Measurements from ENCODE around the gene ATG9A. TPM values are rescaled to one million over a fixed set of nuclear protein-coding genes. Genes with fewer than 3 reads are reported as not detected.

ATG9A gene
- total RNA-seq, 2 donors from 2014 or later: 38.8 to 78.8 TPM

DNA sequence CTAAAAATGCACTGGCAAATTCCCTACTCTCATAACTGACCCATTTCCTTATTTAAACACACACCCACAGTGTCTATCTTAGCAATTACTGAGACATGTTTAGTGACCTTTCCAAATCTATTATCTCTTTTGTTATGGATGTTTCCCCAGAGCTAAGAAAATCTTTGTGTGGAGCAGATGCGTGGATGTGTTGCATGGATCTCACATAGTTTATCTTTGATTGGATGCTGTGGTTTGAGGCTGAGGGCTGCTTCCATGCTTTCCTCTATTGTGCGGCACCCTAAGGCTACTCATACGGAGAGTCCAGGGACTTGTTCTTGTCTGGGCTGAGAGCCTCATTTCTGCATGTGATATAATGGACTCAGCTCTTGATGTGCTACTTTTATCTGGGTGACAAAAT is 4.9 kb upstream of the ATG9A start:
- no peak for DNase-seq (ENCODE audit: low spot score)
- Histone ChIP-seq H3K9me3 (no peaks in the 10 kb centered on the region), H3K4me1 (replicated peaks) (no peaks in the 10 kb centered on the region), H3K27me3 (replicated peaks; ENCODE audit: insufficient read depth) (no peaks in the 10 kb centered on the region), H3K27ac (no peak overlapping the region), H3K4me3 (no peak overlapping the region), H3K36me3 (peaks cover 24 to 36% of the 10 kb centered on the region in 2 donors)
- TF ChIP-seq POLR2AphosphoS5 (IDR thresholded peaks at IDR 0.05): no peak
- TF ChIP-seq POLR2A (IDR thresholded peaks at IDR 0.05): no peak
- TF ChIP-seq CTCF (IDR thresholded peaks at IDR 0.05): no peak
- intact Hi-C loops (cut with DNase I): no loop called here
- whole genome bisulfite sequencing: 95% methylated on average over 3 of the region's 3 CpGs

- Histone ChIP-seq H3K27ac (peak overlapping the region; percentile 95 to 96), H3K4me1 (replicated peaks) (peaks cover 3% of the 10 kb centered on the region), H3K36me3 (peaks cover 16 to 24% of the 10 kb centered on the region in 2 donors), H3K9me3 (no peaks in the 10 kb centered on the region), H3K4me3 (peak overlapping the region; percentile 67 to 91), H3K27me3 (replicated peaks; ENCODE audit: insufficient read depth) (no peaks in the 10 kb centered on the region)
- WGBS: 0% methylated on average over 24 of the region's 24 CpGs
- TF ChIP-seq POLR2AphosphoS5 (IDR thresholded peaks at IDR 0.05) (no peak), POLR2A (IDR thresholded peaks at IDR 0.05) (no peak), CTCF (IDR thresholded peaks at IDR 0.05) (no peak)
- peak; percentile 53 for DNase-seq (ENCODE audit: low spot score)
- intact Hi-C loops (cut with DNase I): no loop called here
These were observed 664 bp upstream of the ATG9A start for GRCh38 chr2:219230059-219230540.

GRCh38 chr2:219228911-219229304 is 528 bp downstream of the ATG9A start:
- Histone ChIP-seq H3K27ac (peak overlapping the region; percentile 95 to 96), H3K36me3 (peaks cover 15 to 21% of the 10 kb centered on the region in 2 donors), H3K4me3 (peak overlapping the region; percentile 67 to 91), H3K9me3 (no peaks in the 10 kb centered on the region), H3K4me1 (replicated peaks) (peaks cover 3% of the 10 kb centered on the region), H3K27me3 (replicated peaks; ENCODE audit: insufficient read depth) (no peaks in the 10 kb centered on the region)
- intact Hi-C loops (cut with DNase I): no loop called here
- WGBS: 8% methylated on average over 3 of the region's 19 CpGs
- no peak for DNase-seq (ENCODE audit: low spot score)
- TF ChIP-seq POLR2AphosphoS5 (IDR thresholded peaks at IDR 0.05) (no peak), POLR2A (IDR thresholded peaks at IDR 0.05) (no peak), CTCF (IDR thresholded peaks at IDR 0.05) (no peak)

DNA sequence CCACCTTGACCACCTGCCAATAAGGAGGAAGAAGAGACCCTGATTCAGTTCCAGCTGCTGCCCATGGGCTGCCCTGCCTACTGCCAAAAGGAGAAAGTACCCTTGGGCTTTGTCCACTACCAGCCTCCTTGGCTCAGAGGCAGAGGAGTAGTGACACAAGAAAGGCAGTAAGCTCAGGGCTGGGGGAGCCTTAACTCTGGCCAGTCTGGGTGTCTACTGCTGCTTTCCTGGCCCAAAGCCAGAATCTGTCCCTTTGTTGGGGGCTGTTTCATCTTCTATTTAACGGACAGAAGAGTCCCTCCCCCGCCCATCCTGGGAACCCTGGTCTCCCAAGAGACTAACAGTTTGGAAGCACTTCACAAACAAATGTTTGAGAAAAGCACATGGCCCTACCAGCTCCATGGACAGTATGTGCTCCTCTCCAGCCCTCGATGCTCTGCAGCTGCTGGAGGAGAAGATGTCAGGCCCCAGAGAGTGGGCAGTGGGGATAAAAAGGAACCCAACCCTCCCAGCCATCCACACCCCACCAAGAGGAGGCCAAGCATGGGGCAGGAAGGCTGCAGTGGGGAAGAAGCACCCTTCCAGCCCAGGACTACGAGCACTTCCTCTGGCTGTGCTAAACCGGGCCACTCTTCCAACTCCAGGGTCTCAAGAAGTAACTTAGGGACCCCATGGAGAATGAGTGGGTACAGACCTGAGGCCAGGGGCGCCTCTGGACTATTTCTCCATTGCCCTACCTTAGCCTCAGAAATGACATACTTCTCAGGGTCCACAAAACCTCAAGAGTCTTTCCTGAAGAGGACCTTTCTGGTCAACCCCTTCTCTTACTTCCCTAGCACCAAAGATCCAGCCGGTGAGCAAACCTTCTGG is 1.2 kb downstream of the ATG9A start:
- Histone ChIP-seq H3K27me3 (replicated peaks; ENCODE audit: insufficient read depth) (no peaks in the 10 kb centered on the region), H3K9me3 (no peaks in the 10 kb centered on the region), H3K4me3 (peak overlapping the region; percentile 67 to 91), H3K27ac (peak overlapping the region; percentile 95 to 96), H3K4me1 (replicated peaks) (peaks cover 3% of the 10 kb centered on the region), H3K36me3 (peaks cover 10 to 23% of the 10 kb centered on the region in 2 donors)
- whole genome bisulfite sequencing: 44% methylated on average over 7 of the region's 7 CpGs
- intact Hi-C loops (cut with DNase I): no loop called here
- TF ChIP-seq CTCF (IDR thresholded peaks at IDR 0.05): no peak
- no peak for TF ChIP-seq POLR2AphosphoS5 (IDR thresholded peaks at IDR 0.05)
- TF ChIP-seq POLR2A (IDR thresholded peaks at IDR 0.05): no peak
- DNase-seq (ENCODE audit: low spot score): no peak
